ENCODE data around the gene SETBP1. TPM values are rescaled to one million over a fixed set of nuclear protein-coding genes. Genes with fewer than 3 reads are reported as not detected.

The SETBP1 gene
- total and polyA plus RNA-seq, 2 of the 8 experiments (the other 6 are each of a cell fraction or from before 2014, with no cell fraction given), result 2.0 to 6.5 TPM

GRCh38 chr18:44998360-44998759 is 317.7 kb downstream of the SETBP1 start (continued):
- no peak for TF ChIP-seq CHD7 (IDR thresholded peaks at IDR 0.05; ENCODE audit: insufficient replicate concordance, low read length)
- no peak for TF ChIP-seq POLR2A (IDR thresholded peaks at IDR 0.05; ENCODE audit: control extremely low read depth in 1 of 2, low read depth in 2 of 2, low read length in 2 of 2)
- TF ChIP-seq E2F6 (IDR thresholded peaks at IDR 0.05), result no peak
- TF ChIP-seq JUN (IDR thresholded peaks at IDR 0.05; ENCODE audit: low read depth, low read length), result no peak
- no peak for TF ChIP-seq SIX5 (IDR thresholded peaks at IDR 0.05; ENCODE audit: low read depth, low read length)
- TF ChIP-seq PHF8 (conservative IDR thresholded peaks at IDR 0.05; ENCODE audit: low read depth, low read length), result no peak
- no peak for TF ChIP-seq CBX5 (IDR thresholded peaks at IDR 0.05; ENCODE audit: low read depth, low read length)
- no peak for TF ChIP-seq EGR1 (IDR thresholded peaks at IDR 0.05; ENCODE audit: borderline replicate concordance, low read depth, low read length)
- no peak for TF ChIP-seq POLR2AphosphoS5 (IDR thresholded peaks at IDR 0.05; ENCODE audit: low read depth, low read length)

Data from H1 (cell line).